Lower leg skin (tissue), 3 donors: ENCODE data around the gene GAN.

Experiments used
- CTCF ChIP-seq, 3 donors: fragments of 450-650 bp; IDR thresholded peaks; one replicate each; pipeline ENCODE4 v1.5.1; 2016; ENCODE audit warnings: antibody characterized with exemption in 3 of 3, mild to moderate bottlenecking in 3 of 3, moderate library complexity in 2 of 3
- POLR2A ChIP-seq, 2 donors: fragments of 450-650 bp; IDR thresholded peaks; one replicate each; pipeline ENCODE4 v1.6.1; 2016 to 2017; ENCODE audit warnings: antibody characterized with exemption in 2 of 2, mild to moderate bottlenecking in 1 of 2, moderate library complexity in 1 of 2

DNA sequence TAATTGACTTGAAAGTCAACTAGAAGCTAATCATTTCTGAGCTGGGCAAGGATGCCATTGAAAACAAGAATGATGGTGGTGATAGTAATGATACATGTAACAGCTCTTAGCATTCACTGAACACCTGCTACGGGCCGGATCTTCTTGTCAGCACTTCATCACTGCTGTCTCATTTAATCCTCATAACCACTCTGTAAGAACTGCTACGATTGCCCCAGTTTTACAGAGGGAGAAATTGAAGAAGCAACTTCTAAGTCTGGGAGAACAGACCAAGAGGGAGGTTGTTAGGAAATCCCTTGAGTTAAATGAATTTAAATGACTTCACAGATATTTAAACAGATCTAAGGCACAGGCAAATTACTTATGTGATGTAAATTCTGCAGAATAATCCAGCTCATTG, 7.0 kb upstream of the GAN start:
- TF ChIP-seq CTCF (IDR thresholded peaks at IDR 0.05), result no peak
- no peak for TF ChIP-seq POLR2A (IDR thresholded peaks at IDR 0.05)
